H1 (cell line): ENCODE data around the gene GLUD1. TPM values are rescaled to one million over a fixed set of nuclear protein-coding genes. Genes with fewer than 3 reads are reported as not detected.

ENCODE experiments used
- CTCF ChIA-PET: fragments of 300-600 bp; sonication (Branson Sonifier 250); formaldehyde crosslinking; loops from one replicate; lab custom pipeline; 2021; ENCODE audit not compliant: partially characterized antibody; lab: Charles Lee
- POLR2A ChIA-PET: fragments of 300-600 bp; sonication (Branson Sonifier 250); formaldehyde crosslinking; loops from one replicate; lab custom pipeline; 2021; ENCODE audit warnings: inconsistent platforms; ENCODE audit not compliant: partially characterized antibody; lab: Charles Lee
- DNase-seq, 2 experiments: peaks; one replicate each; pipeline versions ENCODE4 v3.0.0 to v3.0.0-alpha.2; 2010 to 2022; ENCODE audit warnings: low spot score in 2 of 2, low read depth in 1 of 2, mixed read lengths in 1 of 2
- FAIRE-seq: peaks from 2 replicates; lab custom pipeline; 2011; peaks lifted over from hg19 to GRCh38; lab: Jason Lieb, UNC
- H2AFZ ChIP-seq: 2 replicates; pipeline ENCODE4 v1.8.1; 2012; ENCODE audit warnings: low read length, inconsistent platforms
- H2AK5ac ChIP-seq: 2 replicates; pipeline ENCODE4 v1.6.1; 2013; ENCODE audit warnings: low read depth, low read length
- H2BK120ac ChIP-seq: replicated peaks from 2 replicates; pipeline ENCODE3; 2013; ENCODE audit warnings: low read depth, low read length, inconsistent platforms
- H2BK12ac ChIP-seq: 2 replicates; pipeline ENCODE4 v1.6.1; 2013; ENCODE audit warnings: low read depth, low read length
- H2BK15ac ChIP-seq: 2 replicates; pipeline ENCODE4 v1.6.1; 2013; ENCODE audit warnings: low read length
- H2BK20ac ChIP-seq: 2 replicates; pipeline ENCODE4 v1.6.1; 2013; ENCODE audit warnings: low read length
- H2BK5ac ChIP-seq: 2 replicates; pipeline ENCODE4 v1.6.1; 2013; ENCODE audit warnings: low read depth, low read length
- H3K14ac ChIP-seq: 2 replicates; pipeline ENCODE4 v1.6.1; 2013; ENCODE audit warnings: inconsistent platforms; ENCODE audit not compliant: insufficient read length
- H3K18ac ChIP-seq: 2 replicates; pipeline ENCODE4 v1.6.1; 2013; ENCODE audit warnings: low read length; ENCODE audit errors: extremely low read depth
- H3K23ac ChIP-seq: 2 replicates; pipeline ENCODE4 v1.6.1; 2013; ENCODE audit warnings: inconsistent platforms; ENCODE audit not compliant: insufficient read length
- H3K23me2 ChIP-seq: 2 replicates; pipeline ENCODE4 v1.6.1; 2013; ENCODE audit warnings: low read depth, low read length
- H3K27ac ChIP-seq: 2 replicates; pipeline ENCODE4 v1.6.1; 2011; ENCODE audit warnings: low read depth, low read length, inconsistent platforms
- H3K27me3 ChIP-seq, 4 experiments: replicated peaks in 1 of 4; 1 replicate in 1 of 4; 2 replicates in 3 of 4; pipeline versions ENCODE4 v1.6.1 to v1.8.1; 2011 to 2013; ENCODE audit warnings: low read length in 3 of 4, mild to moderate bottlenecking in 3 of 4, inconsistent platforms in 2 of 4, mixed read lengths in 2 of 4, moderate library complexity in 1 of 4; ENCODE audit not compliant: control insufficient read depth in 3 of 4, insufficient read depth in 3 of 4; ENCODE audit errors: extremely low read depth in 1 of 4
- H3K36me3 ChIP-seq, 4 experiments: 2 replicates each; pipeline versions ENCODE4 v1.6.1 to v1.8.1; 2011 to 2013; ENCODE audit warnings: mild to moderate bottlenecking in 4 of 4, low read length in 3 of 4, moderate library complexity in 2 of 4, control low read depth in 1 of 4, inconsistent platforms in 1 of 4; ENCODE audit not compliant: insufficient read depth in 4 of 4, control insufficient read depth in 2 of 4
- H3K4ac ChIP-seq: replicated peaks from 2 replicates; pipeline ENCODE3; 2013; ENCODE audit warnings: low read length, low read depth, mixed read lengths, inconsistent platforms; ENCODE audit not compliant: insufficient read length
- H3K4me1 ChIP-seq, 4 experiments: replicated peaks in 1 of 4; 1 replicate in 1 of 4; 2 replicates in 3 of 4; pipeline versions ENCODE4 v1.6.1 to v1.8.1; 2011 to 2013; ENCODE audit warnings: low read length in 3 of 4, inconsistent platforms in 2 of 4, mixed read lengths in 1 of 4; ENCODE audit not compliant: insufficient read depth in 4 of 4, control insufficient read depth in 3 of 4
- H3K4me2 ChIP-seq, 2 experiments: 2 replicates each; pipeline versions ENCODE4 v1.6.1 to v1.8.1; 2011 to 2013; ENCODE audit warnings: low read depth in 2 of 2, low read length in 2 of 2, control low read depth in 1 of 2, inconsistent platforms in 1 of 2, mild to moderate bottlenecking in 1 of 2; ENCODE audit not compliant: insufficient read depth in 1 of 2
- H3K4me3 ChIP-seq, 4 experiments: fragments of 200-600, 300-600 bp in 1 of 4; sonication (generic), shearing (Covaris generic), sonication (Bioruptor Twin) in 1 of 4; 2 replicates each; pipeline versions ENCODE4 v1.5.1 to v1.8.1; 2011 to 2016; ENCODE audit warnings: low read length in 4 of 4, low read depth in 3 of 4, control low read depth in 2 of 4, inconsistent platforms in 2 of 4, mild to moderate bottlenecking in 2 of 4, mixed read lengths in 1 of 4, moderate library complexity in 1 of 4; ENCODE audit not compliant: insufficient read depth in 2 of 4; ENCODE audit errors: extremely low read depth in 1 of 4
- H3K56ac ChIP-seq: replicated peaks from 2 replicates; pipeline ENCODE3; 2013; ENCODE audit warnings: low read depth, mild to moderate bottlenecking, mixed read lengths, low read length, inconsistent platforms; ENCODE audit not compliant: insufficient read length
- H3K79me1 ChIP-seq: 2 replicates; pipeline ENCODE4 v1.6.1; 2013; ENCODE audit warnings: low read depth, low read length, control low read depth
- H3K79me2 ChIP-seq, 2 experiments: 2 replicates each; pipeline versions ENCODE4 v1.6.1 to v1.8.1; 2012 to 2013; ENCODE audit warnings: low read length in 2 of 2, mild to moderate bottlenecking in 2 of 2, inconsistent platforms in 1 of 2; ENCODE audit not compliant: insufficient read depth in 2 of 2, control insufficient read depth in 1 of 2
- H3K9ac ChIP-seq, 4 experiments: replicated peaks in 1 of 4; 1 replicate in 1 of 4; 2 replicates in 3 of 4; pipeline versions ENCODE4 v1.6.1 to v1.8.1; 2011 to 2013; ENCODE audit warnings: low read depth in 3 of 4, low read length in 3 of 4, control low read depth in 2 of 4, mild to moderate bottlenecking in 2 of 4, moderate library complexity in 2 of 4, inconsistent platforms in 1 of 4; ENCODE audit errors: extremely low read depth in 1 of 4
- H3K9me3 ChIP-seq, 2 experiments: 2 replicates each; pipeline versions ENCODE4 v1.6.1 to v1.8.1; 2012 to 2013; ENCODE audit warnings: mild to moderate bottlenecking in 2 of 2, moderate library complexity in 2 of 2, control low read depth in 1 of 2, inconsistent platforms in 1 of 2, low read depth in 1 of 2, low read length in 1 of 2, mixed read lengths in 1 of 2; ENCODE audit not compliant: insufficient read depth in 2 of 2
- H4K20me1 ChIP-seq, 2 experiments: replicated peaks in 1 of 2; 2 replicates each; pipeline versions ENCODE3 to v1.8.1; 2011 to 2013; ENCODE audit warnings: inconsistent platforms in 2 of 2, low read length in 2 of 2, mild to moderate bottlenecking in 1 of 2; ENCODE audit not compliant: insufficient read depth in 2 of 2, control insufficient read depth in 1 of 2
- H4K5ac ChIP-seq: 2 replicates; pipeline ENCODE4 v1.6.1; 2013; ENCODE audit warnings: low read length, low read depth, mixed read lengths, inconsistent platforms; ENCODE audit not compliant: insufficient read length
- H4K8ac ChIP-seq: 2 replicates; pipeline ENCODE4 v1.8.0; 2013; ENCODE audit warnings: mild to moderate bottlenecking, moderate library complexity, low read length, inconsistent platforms; ENCODE audit not compliant: insufficient read depth; ENCODE audit errors: extremely low read depth
- H4K91ac ChIP-seq: replicated peaks from 2 replicates; pipeline ENCODE3; 2013; ENCODE audit warnings: low read length, mixed read lengths, inconsistent platforms; ENCODE audit not compliant: insufficient read length
- EGR1 ChIP-seq: IDR thresholded peaks from 2 replicates; pipeline ENCODE4 v1.6.1; 2011; ENCODE audit warnings: low read depth, low read length, borderline replicate concordance
- WGBS, 2 experiments: shearing (Covaris generic) in 1 of 2; methylation state at CpG; one replicate each; pipeline versions ENCODE4 v1.1.6 to v1.1.7; 2013 to 2015; ENCODE audit warnings: low lambda C conversion rate in 2 of 2, mixed read lengths in 2 of 2, inconsistent platforms in 1 of 2, low coverage in 1 of 2, missing lambda C conversion rate in 1 of 2; ENCODE audit not compliant: insufficient replicate concordance in 2 of 2, insufficient coverage in 1 of 2, insufficient read length in 1 of 2; ENCODE audit errors: extremely low coverage in 1 of 2, missing lambda C conversion rate in 1 of 2; 5-methylcytosine and 5-hydroxymethylcytosine counted together
- polyA plus RNA-seq, 7 experiments: library from polyadenylated mRNA; depleted of rRNA in 3 of 7; stranded (reverse) in 5 of 7; unstranded in 2 of 7; fragments of >200 nt in 5 of 7; fragments of 200-250 nt in 2 of 7; gene quantifications; 1 replicate in 5 of 7; 2 replicates in 1 of 7; 4 replicates in 1 of 7; pipeline versions ENCODE4 v1.2.1 to v1.2.3, GENCODE V29; 2011 to 2013; ENCODE audit warnings: missing spikeins in 2 of 7, mixed read lengths in 2 of 7
- total RNA-seq: library from RNA; stranded (reverse); fragmentation: NEBNext Ultra II Directional; extraction: Animal tissue kit (Norgen Biotek cat#: 25700); gene quantifications from 2 replicates; pipeline ENCODE4 v1.2.1, GENCODE V29; 2021

The GLUD1 gene
- total and polyA plus RNA-seq, 2 of the 8 experiments (the other 6 are each of a cell fraction or from before 2014, with no cell fraction given) = 41.0 to 96.2 TPM

- no peak overlapping the region for H3K27ac ChIP-seq
- no peaks in the 10 kb centered on the region for H3K23me2 ChIP-seq
- no peaks in the 10 kb centered on the region for H3K27me3 ChIP-seq
- POLR2A ChIA-PET = interaction anchor here (0.6 to 1.5 kb wide), 2 partner anchors 20 to 88 kb away, joined by 3 read pairs; no protein-coding TSS in a partner anchor
- no peaks in the 10 kb centered on the region for H3K4me1 ChIP-seq
- H4K8ac ChIP-seq = no peak overlapping the region
- no peak overlapping the region for H2BK15ac ChIP-seq
- H3K18ac ChIP-seq = no peak overlapping the region
- no peaks in the 10 kb centered on the region for H3K9me3 ChIP-seq
- H4K91ac ChIP-seq = no peak overlapping the region
- no peak overlapping the region for H3K4me2 ChIP-seq
- H3K4me3 ChIP-seq = no peak overlapping the region
- no peak overlapping the region for H2AFZ ChIP-seq
- 91% methylated on average over 2 of the region's 2 CpGs; no CpG with 5 or more reads in 1 of the 2 experiments for WGBS, 2 experiments
- H2AK5ac ChIP-seq = no peak overlapping the region
- no peak overlapping the region for H2BK20ac ChIP-seq
- H3K4ac ChIP-seq = no peak overlapping the region
- 0 out of 4 replicates have a peak, but pooled peaks cover 0 to 1% of the 10 kb centered on the region in 2 experiments for H3K79me2 ChIP-seq
- H3K56ac ChIP-seq = no peak overlapping the region
- FAIRE-seq (no peak), DNase-seq (no peak)
- no peak overlapping the region for H3K23ac ChIP-seq
- no peak overlapping the region for H4K5ac ChIP-seq
- H2BK120ac ChIP-seq = no peak overlapping the region
- no peak overlapping the region for H2BK12ac ChIP-seq
- no peak overlapping the region for H3K9ac ChIP-seq
- no peak for TF ChIP-seq EGR1
- no peaks in the 10 kb centered on the region for H3K79me1 ChIP-seq
- no peak overlapping the region for H2BK5ac ChIP-seq
- peaks cover 0 to 1% of the 10 kb centered on the region in 2 experiments for H4K20me1 ChIP-seq
- H3K14ac ChIP-seq = no peak overlapping the region
- CTCF ChIA-PET = interaction anchor here (0.6 to 1.2 kb wide), 2 partner anchors 21 to 99 kb away, joined by 3 to 4 read pairs; no protein-coding TSS in a partner anchor
- peaks cover 0 to 22% (median 4%) of the 10 kb centered on the region in 4 experiments; a peak in 5 of 8 replicates for H3K36me3 ChIP-seq
These were observed 22.2 kb downstream of the GLUD1 start for GRCh38 chr10:87072449-87072848.
